ENCODE results near the gene TMEM117.

The TMEM117 gene

GRCh38 chr12:44227616-44228015, 391.7 kb downstream of the TMEM117 start:
- no peak overlapping the region for H3K4me3 ChIP-seq (ENCODE audit: low read depth, low read length)
- TF ChIP-seq CTCF (IDR thresholded peaks at IDR 0.05; ENCODE audit: low read depth, low read length): no peak

DNA sequence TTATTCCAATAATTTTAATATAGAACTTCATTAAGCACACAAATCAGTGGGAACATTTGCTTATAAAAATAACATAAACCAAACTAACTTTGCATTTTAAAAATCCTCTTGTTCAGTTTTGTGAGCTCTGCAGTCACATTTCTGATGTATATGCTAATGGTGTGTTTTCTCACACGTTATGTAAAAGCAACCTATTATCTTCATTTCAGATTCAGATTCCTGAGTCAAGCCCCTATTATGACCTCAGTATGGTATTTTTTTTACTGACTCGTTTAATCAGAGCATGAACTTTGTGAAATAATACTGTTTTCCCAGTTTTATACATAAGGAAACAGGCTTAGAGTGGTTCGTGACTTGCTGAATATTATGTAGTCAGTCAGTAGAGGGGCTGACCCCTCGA, 394.0 kb downstream of the TMEM117 start:
- H3K4me3 ChIP-seq (ENCODE audit: low read depth, low read length): no peak overlapping the region
- no peak for TF ChIP-seq CTCF (IDR thresholded peaks at IDR 0.05; ENCODE audit: low read depth, low read length)

- no peak for TF ChIP-seq CTCF (IDR thresholded peaks at IDR 0.05; ENCODE audit: low read depth, low read length)
- no peak overlapping the region for H3K4me3 ChIP-seq (ENCODE audit: low read depth, low read length)
Measured at GRCh38 chr12:44235674-44236073, 399.8 kb downstream of the TMEM117 start.

- no peak overlapping the region for H3K4me3 ChIP-seq (ENCODE audit: low read depth, low read length)
- TF ChIP-seq CTCF (IDR thresholded peaks at IDR 0.05; ENCODE audit: low read depth, low read length): no peak
Measured at GRCh38 chr12:44240186-44240585, 404.3 kb downstream of the TMEM117 start.

- TF ChIP-seq CTCF (IDR thresholded peaks at IDR 0.05; ENCODE audit: low read depth, low read length): no peak
- no peak overlapping the region for H3K4me3 ChIP-seq (ENCODE audit: low read depth, low read length)
Measured at GRCh38 chr12:44245932-44246331, 410.1 kb downstream of the TMEM117 start.

DNA sequence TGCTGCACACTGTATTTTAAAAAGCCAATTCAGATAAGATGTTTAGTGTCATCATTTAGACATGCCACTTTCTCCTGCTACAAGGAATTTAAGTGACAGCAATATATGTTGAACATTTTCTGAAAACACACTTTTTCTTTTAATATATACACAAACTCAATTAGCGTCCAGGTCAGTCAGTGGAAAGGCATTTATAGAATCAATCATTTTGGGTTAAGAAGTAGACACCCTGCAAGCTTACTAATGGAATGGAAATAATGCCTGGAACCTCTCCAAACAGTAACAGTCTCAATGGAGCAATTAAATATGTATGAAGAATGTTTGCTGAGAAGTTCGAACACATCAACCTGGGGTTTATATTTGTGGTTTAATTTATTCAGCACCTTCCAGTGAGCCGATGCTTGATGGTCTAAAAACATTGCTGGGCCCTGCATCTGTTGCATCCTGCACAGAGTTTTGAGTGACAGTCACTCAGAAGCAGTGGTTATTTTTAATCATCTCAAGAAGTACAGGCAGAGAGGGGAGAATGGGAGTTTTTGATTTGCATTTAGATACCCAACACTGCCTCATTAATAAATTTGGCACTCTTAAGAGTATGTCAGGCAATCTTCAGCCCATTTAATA, 410.7 kb downstream of the TMEM117 start:
- no peak overlapping the region for H3K4me3 ChIP-seq (ENCODE audit: low read depth, low read length)
- no peak for TF ChIP-seq CTCF (IDR thresholded peaks at IDR 0.05; ENCODE audit: low read depth, low read length)

GRCh38 chr12:44247588-44247987, 411.7 kb downstream of the TMEM117 start:
- H3K4me3 ChIP-seq (ENCODE audit: low read depth, low read length): no peak overlapping the region
- TF ChIP-seq CTCF (IDR thresholded peaks at IDR 0.05; ENCODE audit: low read depth, low read length): no peak

All from WI38 (cell line).